Parathyroid adenoma (tissue), 2 donors: ENCODE measurements around the gene ARMC9.

Source experiments
- H2AFZ ChIP-seq: fragments of 300-600 bp; sonication (generic); one replicate; pipeline ENCODE4 v1.7.0; 2017; ENCODE audit warnings: antibody characterized with exemption, mild to moderate bottlenecking
- H3K27ac ChIP-seq: fragments of 300-600 bp; sonication (generic); one replicate; pipeline ENCODE4 v1.7.0; 2017
- H3K27me3 ChIP-seq: fragments of 300-600 bp; sonication (generic); one replicate; pipeline ENCODE4 v1.7.0; 2017; ENCODE audit warnings: low read length; ENCODE audit not compliant: control insufficient read depth, insufficient read depth
- H3K36me3 ChIP-seq: fragments of 300-600 bp; sonication (generic); one replicate; pipeline ENCODE4 v1.7.0; 2017; ENCODE audit warnings: low read length; ENCODE audit not compliant: control insufficient read depth, insufficient read depth
- H3K4me1 ChIP-seq: fragments of 300-600 bp; sonication (generic); one replicate; pipeline ENCODE4 v1.7.0; 2017; ENCODE audit warnings: control low read depth
- H3K4me2 ChIP-seq: fragments of 300-600 bp; sonication (generic); one replicate; pipeline ENCODE4 v1.7.0; 2017; ENCODE audit warnings: low read length
- H3K4me3 ChIP-seq: fragments of 300-600 bp; sonication (generic); one replicate; pipeline ENCODE4 v1.7.0; 2017; ENCODE audit warnings: low read depth, low read length
- H3K79me2 ChIP-seq: fragments of 300-600 bp; sonication (generic); one replicate; pipeline ENCODE4 v1.7.0; 2017; ENCODE audit warnings: control low read depth
- H3K9ac ChIP-seq: fragments of 300-600 bp; sonication (generic); one replicate; pipeline ENCODE4 v1.7.0; 2017; ENCODE audit warnings: mild to moderate bottlenecking
- H3K9me3 ChIP-seq: fragments of 300-600 bp; sonication (generic); one replicate; pipeline ENCODE4 v1.7.0; 2017; ENCODE audit warnings: low read length; ENCODE audit not compliant: control insufficient read depth
- CTCF ChIP-seq: fragments of 300-600 bp; sonication (generic); IDR thresholded peaks from one replicate; pipeline ENCODE4 v1.7.0; 2017; ENCODE audit warnings: antibody characterized with exemption, mild to moderate bottlenecking
- donor health status: primary hyperparathyroidism.

ARMC9 gene

DNA sequence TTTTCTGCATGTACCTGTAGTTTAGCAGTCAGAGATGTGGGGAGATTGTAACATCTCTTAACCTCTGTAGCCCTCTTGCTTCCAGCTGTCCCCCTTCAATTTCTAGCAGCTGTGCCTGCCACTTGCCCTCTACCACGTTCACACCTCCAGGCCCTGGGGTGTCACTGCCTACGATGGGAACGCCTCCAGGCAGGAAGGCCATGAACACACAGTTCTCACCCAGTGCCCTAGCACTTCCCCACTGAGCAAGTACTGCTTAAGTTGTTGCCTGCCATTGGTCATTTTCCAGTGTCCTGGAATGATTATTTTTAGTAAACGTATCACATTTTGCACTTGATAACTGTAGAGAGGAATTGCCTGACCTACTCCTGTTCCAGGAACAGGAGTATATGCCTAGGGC lies 120.0 kb downstream of the ARMC9 start:
- Histone ChIP-seq H3K9me3 (no peaks in the 10 kb centered on the region), H3K36me3 (no peaks in the 10 kb centered on the region), H3K4me1 (no peaks in the 10 kb centered on the region), H3K79me2 (no peaks in the 10 kb centered on the region), H2AFZ (no peak overlapping the region), H3K9ac (no peak overlapping the region), H3K4me3 (no peak overlapping the region), H3K27ac (no peak overlapping the region), H3K27me3 (no peaks in the 10 kb centered on the region), H3K4me2 (no peak overlapping the region)
- TF ChIP-seq CTCF = no peak

DNA sequence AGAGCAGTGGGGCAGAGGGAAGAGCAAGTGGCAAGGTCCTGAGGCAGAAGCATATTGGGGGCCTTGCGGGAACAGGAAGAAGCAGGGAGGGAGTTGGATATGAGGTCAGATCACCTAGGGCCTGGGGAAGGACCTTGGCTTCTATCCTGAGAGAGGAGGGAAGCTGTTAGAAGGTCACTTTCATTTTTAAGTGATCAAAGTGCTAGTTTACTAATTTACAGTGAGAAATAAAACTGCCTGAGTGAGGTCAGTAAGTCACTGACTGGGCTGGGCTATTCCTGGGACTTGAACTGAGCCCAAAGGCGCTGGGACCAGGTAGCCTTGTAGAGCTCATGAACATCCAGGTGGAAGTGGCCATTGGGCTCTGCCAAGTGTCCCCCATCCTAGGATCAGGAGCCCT lies 120.5 kb downstream of the ARMC9 start:
- Histone ChIP-seq H3K9me3 (no peaks in the 10 kb centered on the region), H3K27ac (no peak overlapping the region), H3K79me2 (no peaks in the 10 kb centered on the region), H2AFZ (no peak overlapping the region), H3K36me3 (no peaks in the 10 kb centered on the region), H3K27me3 (no peaks in the 10 kb centered on the region), H3K4me1 (no peaks in the 10 kb centered on the region), H3K9ac (no peak overlapping the region), H3K4me3 (no peak overlapping the region), H3K4me2 (no peak overlapping the region)
- no peak for TF ChIP-seq CTCF

DNA sequence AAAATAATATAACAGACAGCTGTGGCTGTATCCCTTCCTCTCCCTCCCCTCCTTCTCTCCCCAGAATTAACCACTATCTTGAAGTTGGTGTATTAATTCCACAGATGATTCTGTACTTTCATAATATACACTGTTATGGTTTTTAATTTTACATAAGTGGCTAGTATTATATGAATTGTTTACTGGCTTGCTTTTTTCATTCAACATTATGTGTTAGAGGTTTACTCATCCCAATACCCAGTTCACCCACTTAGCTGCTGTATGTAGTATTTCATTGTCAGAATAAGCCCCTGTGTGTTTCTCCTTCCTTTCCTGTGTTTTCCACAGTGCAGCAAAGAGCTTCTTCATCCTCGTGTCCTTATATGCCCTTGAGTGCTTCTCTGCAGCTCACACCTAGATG lies 121.4 kb downstream of the ARMC9 start:
- Histone ChIP-seq H3K27ac (no peak overlapping the region), H3K27me3 (no peaks in the 10 kb centered on the region), H2AFZ (no peak overlapping the region), H3K4me3 (no peak overlapping the region), H3K4me2 (no peak overlapping the region), H3K9ac (no peak overlapping the region), H3K36me3 (no peaks in the 10 kb centered on the region), H3K9me3 (no peaks in the 10 kb centered on the region), H3K79me2 (no peaks in the 10 kb centered on the region), H3K4me1 (no peaks in the 10 kb centered on the region)
- TF ChIP-seq CTCF = no peak

GRCh38 chr2:231321021-231321420 lies 122.6 kb downstream of the ARMC9 start:
- no peak overlapping the region for H3K4me3 ChIP-seq
- H3K79me2 ChIP-seq = no peaks in the 10 kb centered on the region
- TF ChIP-seq CTCF = no peak
- H3K9ac ChIP-seq = no peak overlapping the region
- H2AFZ ChIP-seq = no peak overlapping the region
- no peaks in the 10 kb centered on the region for H3K9me3 ChIP-seq
- H3K4me1 ChIP-seq = no peaks in the 10 kb centered on the region
- no peaks in the 10 kb centered on the region for H3K27me3 ChIP-seq
- H3K4me2 ChIP-seq = no peak overlapping the region
- H3K36me3 ChIP-seq = no peaks in the 10 kb centered on the region
- H3K27ac ChIP-seq = no peak overlapping the region

DNA sequence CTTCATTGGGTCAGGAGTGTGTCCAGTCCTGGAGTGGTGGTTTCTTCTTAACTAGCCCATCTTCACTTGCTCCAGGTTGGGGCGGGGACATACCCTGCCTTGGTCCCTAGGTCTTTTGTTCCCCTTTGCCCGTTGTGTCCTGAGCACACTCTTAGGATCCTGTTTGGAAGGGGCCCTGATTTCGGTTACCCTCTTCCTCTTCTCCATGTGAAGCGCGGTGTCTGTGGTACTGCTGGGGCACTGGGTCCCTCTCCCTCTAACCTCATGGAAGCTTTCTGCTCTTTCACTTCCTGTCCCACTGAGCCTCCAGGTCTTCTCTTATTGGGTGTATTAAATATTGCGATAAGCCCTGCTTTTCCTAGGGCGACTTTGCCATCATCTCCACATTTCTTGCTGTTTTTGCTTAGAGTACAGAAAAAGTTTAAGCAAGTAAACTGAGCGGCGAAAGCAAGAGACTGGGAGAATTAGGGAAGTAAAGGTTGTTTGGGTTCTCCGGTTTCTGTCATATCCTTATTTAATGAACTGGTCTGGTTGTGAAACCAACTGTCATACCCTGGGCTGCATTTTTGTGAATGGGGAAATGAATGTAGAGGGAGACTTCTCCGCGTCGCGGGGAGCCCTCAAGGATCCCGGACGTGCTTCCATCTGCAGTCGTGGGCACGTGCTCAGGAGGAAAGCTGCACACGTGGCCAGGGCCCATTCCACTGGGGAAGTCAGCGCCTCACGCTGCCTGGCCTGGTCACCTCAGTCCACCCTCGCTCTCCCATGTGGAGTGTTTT lies 123.3 kb downstream of the ARMC9 start:
- Histone ChIP-seq H3K4me3 (no peak overlapping the region), H3K79me2 (no peaks in the 10 kb centered on the region), H3K9me3 (no peaks in the 10 kb centered on the region), H3K4me2 (no peak overlapping the region), H3K27ac (no peak overlapping the region), H3K27me3 (no peaks in the 10 kb centered on the region), H2AFZ (no peak overlapping the region), H3K4me1 (no peaks in the 10 kb centered on the region), H3K36me3 (no peaks in the 10 kb centered on the region), H3K9ac (no peak overlapping the region)
- no peak for TF ChIP-seq CTCF
